Panc1 (cell line): Measurements from ENCODE around the gene MOB2. TPM values are rescaled to one million over a fixed set of nuclear protein-coding genes. Genes with fewer than 3 reads are reported as not detected.

Source experiments
- ATAC-seq: fragments of 200-7000 bp; cut with Tn5 transposase; 2 replicates; pipeline ENCODE4 v1.9.1; 2020; ENCODE audit warnings: mild to moderate bottlenecking, moderate library complexity
- BruUV-seq: library from RNA; stranded (reverse); fragments of 400-500 nt; replicated peaks from 2 replicates; lab custom pipeline; 2021; lab: Mats Ljungman, UMichigan
- CTCF ChIA-PET: fragments of 300-600 bp; sonication (Branson Sonifier 250); formaldehyde crosslinking; loops from one replicate; lab custom pipeline; 2022; ENCODE audit warnings: antibody characterized with exemption; lab: Charles Lee
- POLR2A ChIA-PET: fragments of 300-600 bp; sonication (Branson Sonifier 250); formaldehyde crosslinking; loops from one replicate; lab custom pipeline; 2022; ENCODE audit warnings: antibody characterized with exemption; lab: Charles Lee
- DNase-seq: peaks from one replicate; pipeline ENCODE4 v3.0.0-alpha.2; 2010; ENCODE audit warnings: low read depth, low spot score
- H3K27ac ChIP-seq: 2 replicates; pipeline ENCODE4 v1.5.1; 2011; ENCODE audit warnings: mild to moderate bottlenecking, low read length, inconsistent platforms
- H3K27me3 ChIP-seq: fragments of 200-500 bp; sonication (Bioruptor generic); 2 replicates; pipeline ENCODE4 v1.6.0; 2014; ENCODE audit warnings: low read length, inconsistent platforms; ENCODE audit not compliant: control insufficient read depth, insufficient read depth
- H3K36me3 ChIP-seq: fragments of 200-500 bp; sonication (Bioruptor generic); 2 replicates; pipeline ENCODE4 v1.5.1; 2014; ENCODE audit warnings: inconsistent platforms, mild to moderate bottlenecking, low read length, moderate library complexity; ENCODE audit not compliant: control insufficient read depth, insufficient read depth
- H3K4me1 ChIP-seq: 2 replicates; pipeline ENCODE4 v1.5.1; 2011; ENCODE audit warnings: inconsistent platforms, mild to moderate bottlenecking, low read length, moderate library complexity; ENCODE audit not compliant: control insufficient read depth, insufficient read depth
- H3K4me3 ChIP-seq, 2 experiments: 2 replicates each; pipeline ENCODE4 v1.5.1; 2011 to 2012; ENCODE audit warnings: low read depth in 2 of 2, low read length in 2 of 2, mild to moderate bottlenecking in 2 of 2, inconsistent platforms in 1 of 2, moderate library complexity in 1 of 2
- H3K9me3 ChIP-seq: fragments of 200-500 bp; sonication (Bioruptor generic); 2 replicates; pipeline ENCODE4 v1.5.1; 2014; ENCODE audit warnings: low read depth, mild to moderate bottlenecking, inconsistent platforms, low read length, moderate library complexity; ENCODE audit not compliant: control insufficient read depth, insufficient read depth
- CTCF ChIP-seq: fragments of 450-650 bp; IDR thresholded peaks from 2 replicates; pipeline ENCODE4 v1.5.1; 2017; ENCODE audit warnings: mild to moderate bottlenecking
- POLR2AphosphoS5 ChIP-seq: IDR thresholded peaks from 2 replicates; pipeline ENCODE4 v1.6.1; 2012; ENCODE audit warnings: mild to moderate bottlenecking, low read depth, low read length, moderate library complexity
- REST ChIP-seq, 2 experiments: IDR thresholded peaks; 2 replicates each; pipeline ENCODE4 v1.6.1; 2011 to 2012; ENCODE audit warnings: low read depth in 2 of 2, control low read depth in 1 of 2, low read length in 1 of 2, mild to moderate bottlenecking in 1 of 2, moderate library complexity in 1 of 2; ENCODE audit not compliant: insufficient read depth in 1 of 2
- SIN3A ChIP-seq: IDR thresholded peaks from 2 replicates; pipeline ENCODE4 v1.6.1; 2012; ENCODE audit warnings: low read depth, mild to moderate bottlenecking, low read length, moderate library complexity, borderline replicate concordance; ENCODE audit not compliant: insufficient read depth
- TCF7L2 ChIP-seq: IDR thresholded peaks from 2 replicates; pipeline ENCODE4 v1.6.1; 2011; ENCODE audit warnings: mild to moderate bottlenecking, low read depth, low read length, inconsistent platforms
- in situ Hi-C: cut with HindIII; loops from 2 replicates; pipeline ENCODE4 v1.10.0; 2016; ENCODE audit warnings: low sequenced_read_pairs, low pct_unique_long_range_greater_than_20kb
- intact Hi-C: fragments of 100-400 bp; cut with micrococcal nuclease; formaldehyde crosslinking; loops from one replicate; pipeline ENCODE4 v1.10.0; 2022; ENCODE audit not compliant: unreplicated experiment
- total RNA-seq: library from RNA; stranded (reverse); gene quantifications from one replicate; pipeline ENCODE4 v1.2.1, GENCODE V29; 2021; ENCODE audit not compliant: unreplicated experiment

The MOB2 gene
- total RNA-seq, 1 experiment from 2014 or later, result 51.2 TPM

DNA sequence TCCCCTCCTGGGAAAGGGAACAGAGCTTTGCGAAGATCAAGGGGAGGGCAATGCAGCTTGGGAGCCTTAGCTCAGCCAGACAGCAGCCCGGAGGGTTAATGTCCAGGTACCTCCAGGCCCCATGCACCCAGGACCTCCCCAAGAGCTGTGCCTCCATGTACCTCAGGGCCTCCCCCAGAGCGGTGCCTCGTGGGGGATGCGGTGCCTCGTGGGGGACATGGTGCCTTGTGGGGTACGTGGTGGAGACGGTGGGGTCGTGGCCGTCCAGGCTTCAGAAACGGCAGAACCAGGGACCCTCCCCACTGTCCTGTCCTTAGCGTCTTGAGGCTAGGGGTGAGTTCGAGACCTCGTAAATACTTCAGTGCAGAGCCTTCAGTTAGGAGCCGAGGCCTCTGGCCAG lies 63.6 kb downstream of the MOB2 start:
- intact Hi-C loops (no loop called here), in situ Hi-C loops (no loop called here)
- DNase-seq (no peak), ATAC-seq (peak; percentile 21)
- no TSS peak for BruUV-seq
- CTCF ChIA-PET, result interaction anchor here (1.2 kb wide), 1 partner anchor 11 kb away, joined by 4 read pairs; no protein-coding TSS in a partner anchor
- no peak overlapping the region for H3K27ac ChIP-seq
- H3K9me3 ChIP-seq, result peaks cover 8% of the 10 kb centered on the region
- no peaks in the 10 kb centered on the region for H3K27me3 ChIP-seq
- no peaks in the 10 kb centered on the region for H3K36me3 ChIP-seq
- peaks cover 23% of the 10 kb centered on the region for H3K4me1 ChIP-seq
- TF ChIP-seq CTCF (no peak), REST (IDR thresholded peaks at IDR 0.05; ENCODE audit: insufficient read depth in 1 of 2, low read depth in 2 of 2, low read length in 1 of 2) (no peak), TCF7L2 (no peak), POLR2AphosphoS5 (no peak), SIN3A (no peak)
- no peak overlapping the region for H3K4me3 ChIP-seq
- POLR2A ChIA-PET, result no interaction called here

DNA sequence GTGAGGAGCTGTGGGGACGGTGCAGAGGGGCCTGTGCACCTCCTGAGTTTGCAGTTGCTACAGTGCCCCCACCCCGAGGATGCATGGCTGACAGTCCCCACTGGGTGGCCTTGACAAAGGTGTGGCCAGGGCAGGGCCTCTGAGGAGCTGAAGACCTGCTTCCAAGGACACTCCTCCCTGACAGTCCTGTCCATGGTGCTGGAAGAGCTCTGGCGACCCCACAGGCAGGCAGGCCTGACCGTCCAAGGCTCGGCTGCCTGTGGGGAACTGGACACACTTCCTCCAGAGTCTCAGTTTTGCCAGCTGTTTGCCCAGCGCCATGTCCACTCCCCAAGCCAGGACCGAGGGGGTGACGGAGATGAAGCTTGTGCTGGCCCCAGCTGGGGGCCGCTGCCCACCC lies 64.1 kb downstream of the MOB2 start:
- no peaks in the 10 kb centered on the region for H3K36me3 ChIP-seq
- peaks cover 11% of the 10 kb centered on the region for H3K9me3 ChIP-seq
- DNase-seq (no peak), ATAC-seq (peak; percentile 79)
- H3K4me3 ChIP-seq, result no peak overlapping the region
- H3K27ac ChIP-seq, result no peak overlapping the region
- TF ChIP-seq SIN3A (no peak), REST (IDR thresholded peaks at IDR 0.05; ENCODE audit: insufficient read depth in 1 of 2, low read depth in 2 of 2, low read length in 1 of 2) (peak; percentile 98 to 99)
- no TSS peak for BruUV-seq
- peaks cover 21% of the 10 kb centered on the region for H3K4me1 ChIP-seq
- ChIA-PET CTCF (interaction anchor here (1.2 kb wide), 1 partner anchor 11 kb away, joined by 4 read pairs; no protein-coding TSS in a partner anchor), POLR2A (no interaction called here)
- intact Hi-C loops, result no loop called here
- in situ Hi-C loops, result no loop called here
- no peaks in the 10 kb centered on the region for H3K27me3 ChIP-seq
